OCI-LY1 (cell line): ENCODE data around the gene DEPDC1B.

Experiments used
- CTCF ChIP-seq: fragments of 200-600 bp; sonication (generic), shearing (Covaris generic); IDR thresholded peaks from 2 replicates; pipeline ENCODE4 v1.5.1; 2017; ENCODE audit warnings: mild to moderate bottlenecking, antibody characterized with exemption, low read length, moderate library complexity, mixed read lengths
- EZH2 ChIP-seq: fragments of 200-600 bp; sonication (generic), shearing (Covaris generic); IDR thresholded peaks from 2 replicates; pipeline ENCODE4 v1.8.0; 2017; ENCODE audit warnings: borderline replicate concordance, mixed run types, mild to moderate bottlenecking, antibody characterized with exemption, low read length, moderate library complexity, mixed read lengths

GRCh38 chr5:60719329-60719728 lies 19.4 kb upstream of the DEPDC1B start:
- TF ChIP-seq CTCF (no peak), EZH2 (no peak)
